Prostate gland (tissue), 2 donors: Measurements from ENCODE around the gene SLC2A6. TPM values are rescaled to one million over a fixed set of nuclear protein-coding genes. Genes with fewer than 3 reads are reported as not detected.

Experiments
- DNase-seq: peaks from one replicate; pipeline ENCODE4 v3.0.0-alpha.2; 2019; ENCODE audit warnings: low spot score
- H3K27ac ChIP-seq, 2 donors: fragments of 200-600 bp; sonication (generic); 2 replicates each; pipeline ENCODE4 v1.5.1; 2017 to 2019
- H3K27me3 ChIP-seq: fragments of 200-600 bp; sonication (generic); replicated peaks from 2 replicates; pipeline ENCODE4 v1.5.1; 2019; ENCODE audit not compliant: insufficient read depth
- H3K36me3 ChIP-seq, 2 donors: fragments of 200-600 bp; sonication (generic); 1 replicate in 1 of 2; 2 replicates in 1 of 2; pipeline versions ENCODE4 v1.5.1 to v1.8.1; 2017 to 2019
- H3K4me1 ChIP-seq: fragments of 200-600 bp; sonication (generic); replicated peaks from 2 replicates; pipeline ENCODE4 v1.5.1; 2019
- H3K4me3 ChIP-seq, 2 donors: fragments of 200-600 bp; sonication (generic); 2 replicates each; pipeline ENCODE4 v1.5.1; 2017 to 2019
- H3K9me3 ChIP-seq: fragments of 200-600 bp; sonication (generic); 2 replicates; pipeline ENCODE4 v1.5.1; 2017
- CTCF ChIP-seq, 4 experiments: fragments of 200-600 bp in 2 of 4; fragments of 450-650 bp in 2 of 4; sonication (generic) in 2 of 4; IDR thresholded peaks; 1 replicate in 3 of 4; 2 replicates in 1 of 4; pipeline ENCODE4 v1.5.1; 2016 to 2019; ENCODE audit warnings: antibody characterized with exemption in 4 of 4, mild to moderate bottlenecking in 2 of 4, moderate library complexity in 2 of 4
- POLR2A ChIP-seq: fragments of 450-650 bp; IDR thresholded peaks from one replicate; pipeline ENCODE4 v1.6.1; 2016; ENCODE audit warnings: antibody characterized with exemption, mild to moderate bottlenecking
- POLR2AphosphoS5 ChIP-seq: sonication (generic); formaldehyde crosslinking; IDR thresholded peaks from one replicate; pipeline ENCODE4 v1.6.1; 2017; ENCODE audit warnings: antibody characterized with exemption
- WGBS: methylation state at CpG from one replicate; pipeline ENCODE4 v1.1.5; 2018; 5-methylcytosine and 5-hydroxymethylcytosine counted together
- intact Hi-C: fragments of 100-400 bp; cut with DNase I; formaldehyde crosslinking; loops from one replicate; pipeline ENCODE4 v1.14.2; 2022
- total RNA-seq, 2 donors: library from RNA; depleted of rRNA; stranded (reverse); fragments of >200 nt; gene quantifications; one replicate each; pipeline ENCODE4 v1.1.0, GENCODE V29; 2016

The SLC2A6 gene
- total RNA-seq, 2 donors from 2014 or later: 0.77 to 3.4 TPM

- Histone ChIP-seq H3K27ac (no peak overlapping the region), H3K4me1 (peaks cover 11% of the 10 kb centered on the region), H3K4me3 (no peak overlapping the region), H3K27me3 (no peaks in the 10 kb centered on the region), H3K9me3 (no peaks in the 10 kb centered on the region), H3K36me3 (no peaks in the 10 kb centered on the region)
- intact Hi-C loops: no loop called here
- WGBS: 92% methylated on average over 13 of the region's 13 CpGs
- TF ChIP-seq POLR2A: no peak
- TF ChIP-seq POLR2AphosphoS5: no peak
- TF ChIP-seq CTCF (IDR thresholded peaks at IDR 0.05): no peak
- no peak for DNase-seq
Observed at GRCh38 chr9:133505186-133505830, 26.4 kb upstream of the SLC2A6 start.

DNA sequence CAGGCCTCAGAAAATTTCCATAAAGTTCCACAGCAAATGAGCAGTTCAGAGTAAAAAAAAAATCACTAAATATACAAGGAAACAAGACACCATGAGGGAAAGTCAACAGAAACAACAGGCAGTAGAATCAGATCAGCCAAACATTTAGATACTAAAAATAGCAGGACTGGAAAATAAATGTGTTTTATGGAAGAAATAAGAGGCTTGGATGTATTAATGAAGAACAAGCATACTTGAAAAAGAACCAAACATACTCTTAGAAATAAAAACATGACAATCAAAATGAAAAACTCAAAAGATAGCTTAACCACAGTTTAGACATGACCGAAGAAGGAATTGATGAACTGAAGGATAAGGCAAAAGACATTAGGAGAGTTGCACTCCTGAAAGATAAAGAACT lies 23.2 kb upstream of the SLC2A6 start:
- 100% methylated on average over 1 of the region's 1 CpG for WGBS
- DNase-seq: no peak
- Histone ChIP-seq H3K27ac (no peak overlapping the region), H3K4me1 (no peaks in the 10 kb centered on the region), H3K4me3 (no peak overlapping the region), H3K36me3 (no peaks in the 10 kb centered on the region), H3K27me3 (no peaks in the 10 kb centered on the region), H3K9me3 (no peaks in the 10 kb centered on the region)
- intact Hi-C loops: no loop called here
- no peak for TF ChIP-seq POLR2A
- no peak for TF ChIP-seq POLR2AphosphoS5
- no peak for TF ChIP-seq CTCF (IDR thresholded peaks at IDR 0.05)

DNA sequence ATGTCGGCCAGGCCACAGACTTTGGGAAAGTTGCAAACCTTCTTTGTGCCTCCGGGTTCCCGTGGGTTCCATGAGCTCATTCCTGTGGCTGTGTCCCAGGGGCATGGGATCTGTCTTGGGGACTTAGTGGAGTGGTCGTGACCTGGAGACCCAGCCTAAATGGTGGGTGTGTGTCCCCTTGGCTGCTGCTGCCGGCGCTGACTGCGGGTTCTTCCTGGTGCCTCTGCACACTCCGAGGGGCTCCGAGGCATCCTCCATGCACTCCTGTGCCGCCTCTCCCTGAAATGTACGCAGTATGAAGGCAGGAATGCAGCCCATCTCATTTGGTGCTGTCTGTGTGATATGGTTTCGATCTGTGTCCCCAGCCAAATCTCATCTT lies 21.0 kb upstream of the SLC2A6 start:
- TF ChIP-seq POLR2AphosphoS5 (no peak), CTCF (IDR thresholded peaks at IDR 0.05) (no peak), POLR2A (no peak)
- Histone ChIP-seq H3K36me3 (no peaks in the 10 kb centered on the region), H3K27ac (no peak overlapping the region), H3K9me3 (no peaks in the 10 kb centered on the region), H3K4me3 (no peak overlapping the region), H3K27me3 (peaks cover 2% of the 10 kb centered on the region), H3K4me1 (no peaks in the 10 kb centered on the region)
- DNase-seq: no peak
- 75% methylated on average over 9 of the region's 12 CpGs for WGBS
- intact Hi-C loops: no loop called here

DNA sequence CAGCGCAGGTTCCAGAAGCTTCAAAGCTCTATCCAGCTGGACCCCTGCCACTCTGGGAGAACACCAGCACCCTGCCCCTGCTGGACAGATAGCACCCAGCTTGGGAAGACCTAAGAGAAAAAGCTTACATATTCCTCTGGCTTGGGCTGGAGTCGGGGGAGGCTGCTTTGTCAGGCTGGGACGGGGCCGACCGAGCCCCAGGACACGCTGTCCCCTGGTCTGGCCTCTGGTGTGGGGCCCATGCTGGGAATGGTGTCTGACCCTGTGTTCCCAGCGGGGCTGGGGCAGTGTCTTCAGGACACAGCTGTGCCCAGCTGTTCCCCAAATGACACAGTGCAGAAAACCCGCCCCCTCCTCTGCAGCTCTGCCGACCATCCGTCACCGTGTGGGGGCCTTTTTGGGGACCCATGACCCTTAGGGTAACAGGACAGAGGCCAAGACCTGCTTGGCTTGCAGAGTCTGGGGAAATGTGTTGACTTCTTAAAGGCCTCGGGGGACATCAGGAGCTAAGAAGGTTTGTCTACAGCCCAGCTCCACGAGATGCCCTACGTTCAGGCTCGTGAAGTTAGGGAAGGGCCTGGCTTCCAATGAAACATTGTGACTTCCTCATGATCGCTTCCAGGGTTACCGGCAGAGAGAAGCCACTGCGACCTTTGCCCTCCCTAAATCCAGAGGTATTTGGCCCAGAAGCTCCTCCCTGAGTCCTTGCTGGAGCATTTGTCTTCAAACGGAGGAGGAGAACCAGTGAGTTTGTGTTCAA lies 20.4 kb upstream of the SLC2A6 start:
- Histone ChIP-seq H3K4me3 (no peak overlapping the region), H3K36me3 (no peaks in the 10 kb centered on the region), H3K9me3 (no peaks in the 10 kb centered on the region), H3K27me3 (peaks cover 2% of the 10 kb centered on the region), H3K27ac (no peak overlapping the region), H3K4me1 (no peaks in the 10 kb centered on the region)
- DNase-seq: no peak
- TF ChIP-seq CTCF (IDR thresholded peaks at IDR 0.05): no peak
- no peak for TF ChIP-seq POLR2AphosphoS5
- TF ChIP-seq POLR2A: no peak
- intact Hi-C loops: no loop called here
- WGBS: 56% methylated on average over 19 of the region's 19 CpGs
